DMS53 treated with DMSO at 0.1 percent for 48 hours (cell line): Measurements from ENCODE around the gene RAET1E.
A peak's percentile ranks its signal among the peaks of the same experiment; 100 is the strongest.
"Not testable (repeated sequence)": the region's sequence is repeated elsewhere in the genome, so short reads cannot be mapped to it uniquely, and the experiment has no call there.

Experiments
- DNase-seq: peaks from one replicate; lab custom pipeline; 2025; ENCODE audit not compliant: unreplicated experiment; lab: John Stamatoyannopoulos, UW

The RAET1E gene, protein sequence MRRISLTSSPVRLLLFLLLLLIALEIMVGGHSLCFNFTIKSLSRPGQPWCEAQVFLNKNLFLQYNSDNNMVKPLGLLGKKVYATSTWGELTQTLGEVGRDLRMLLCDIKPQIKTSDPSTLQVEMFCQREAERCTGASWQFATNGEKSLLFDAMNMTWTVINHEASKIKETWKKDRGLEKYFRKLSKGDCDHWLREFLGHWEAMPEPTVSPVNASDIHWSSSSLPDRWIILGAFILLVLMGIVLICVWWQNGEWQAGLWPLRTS

DNA sequence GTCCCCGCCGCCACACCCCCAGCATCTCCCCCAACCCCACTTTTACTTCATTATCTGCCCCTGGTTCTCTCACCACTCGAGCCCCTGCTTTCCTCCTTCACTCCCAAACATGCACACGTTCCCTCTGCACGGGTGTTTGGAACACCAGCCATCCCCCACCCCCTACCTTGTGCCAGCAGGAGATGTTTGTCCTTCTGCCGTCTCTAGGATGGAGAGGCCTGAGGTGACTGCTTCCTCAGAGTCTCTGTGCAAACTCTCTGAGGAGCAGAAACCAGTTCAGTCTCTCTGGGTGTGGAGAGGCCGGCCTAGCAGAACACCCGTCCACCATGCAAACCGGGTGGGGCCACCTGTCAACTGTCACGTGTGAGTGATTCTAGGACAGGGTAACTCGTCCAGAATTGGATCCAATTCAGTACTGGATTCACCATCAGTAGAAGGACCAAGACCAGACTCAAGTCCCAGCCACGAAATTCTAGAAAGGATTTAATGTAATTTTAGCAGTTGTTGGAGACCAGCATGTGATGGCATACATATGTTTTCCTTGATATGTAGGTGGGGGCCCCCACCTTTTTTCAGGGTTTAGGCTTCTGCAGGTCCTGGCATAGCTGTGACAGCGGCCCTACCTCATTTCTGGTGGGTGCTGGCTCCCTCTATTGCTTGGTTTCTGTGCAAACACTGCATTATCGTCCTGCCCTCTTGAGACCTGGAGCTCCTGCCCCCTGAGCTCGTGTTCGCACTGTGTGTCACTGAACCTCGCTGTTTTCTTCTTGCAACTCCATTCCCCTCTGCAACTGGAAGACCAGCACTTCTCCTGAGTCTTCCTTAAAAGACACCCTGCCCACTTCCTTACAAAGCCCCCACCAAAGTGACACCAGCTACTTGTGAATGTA is at the start of gene RAET1E:
RAET1E (minus strand) TSS at position 259 of the 890 bp plus-strand sequence. CDS start 7,212 bp downstream, outside the sequence.
- DNase-seq = no peak

DNA sequence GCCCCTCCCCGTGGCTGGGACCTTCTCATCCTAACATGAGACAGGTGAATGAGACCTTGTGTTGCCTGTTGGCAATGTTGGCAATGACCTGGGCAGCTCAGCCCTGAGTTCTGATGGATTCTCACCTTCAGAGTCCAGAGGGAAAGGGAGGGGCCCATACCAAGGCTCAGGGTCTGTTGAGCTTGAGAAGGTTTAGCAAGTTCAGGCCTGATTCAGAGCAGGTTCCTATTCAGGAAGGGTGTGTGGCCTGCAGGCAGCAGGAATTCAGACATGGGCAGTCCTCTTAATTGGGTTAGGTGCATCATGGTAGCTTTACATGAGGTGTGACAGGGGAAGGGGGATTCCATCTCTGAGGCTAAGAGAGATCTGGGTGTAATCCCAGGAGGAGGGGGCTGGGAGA is 49.6 kb upstream of the RAET1E start:
- DNase-seq = not testable (repeated sequence)

DNA sequence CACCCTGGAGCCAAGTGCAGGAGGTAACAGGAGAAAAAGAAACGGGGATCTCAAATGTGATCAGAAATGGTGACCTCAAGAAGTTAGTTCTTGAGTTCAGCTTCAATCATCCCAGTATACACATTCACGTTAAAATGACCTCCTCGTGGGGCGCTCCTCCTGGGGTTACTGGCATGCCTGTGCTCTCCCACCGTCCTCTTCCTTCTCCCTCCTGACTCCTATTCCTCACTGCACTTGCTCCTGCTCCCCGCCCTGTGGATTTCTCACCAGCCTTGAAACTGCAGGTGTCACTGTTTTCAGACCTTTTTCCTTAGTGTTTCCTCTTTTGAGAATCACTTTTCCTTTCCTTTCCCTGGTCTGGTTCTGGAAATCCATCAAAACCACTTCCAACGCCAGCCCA is 48.7 kb upstream of the RAET1E start:
- DNase-seq = not testable (repeated sequence)

DNA sequence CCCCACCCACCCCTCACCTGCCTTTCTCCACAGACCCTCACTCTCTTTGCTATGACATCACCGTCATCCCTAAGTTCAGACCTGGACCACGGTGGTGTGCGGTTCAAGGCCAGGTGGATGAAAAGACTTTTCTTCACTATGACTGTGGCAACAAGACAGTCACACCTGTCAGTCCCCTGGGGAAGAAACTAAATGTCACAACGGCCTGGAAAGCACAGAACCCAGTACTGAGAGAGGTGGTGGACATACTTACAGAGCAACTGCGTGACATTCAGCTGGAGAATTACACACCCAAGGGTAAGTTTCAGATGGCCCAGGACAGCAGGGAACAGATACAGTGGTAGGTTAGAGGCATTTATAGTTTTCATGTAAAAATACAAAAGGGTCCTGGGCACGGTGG is 47.4 kb upstream of the RAET1E start:
- not testable (repeated sequence) for DNase-seq

DNA sequence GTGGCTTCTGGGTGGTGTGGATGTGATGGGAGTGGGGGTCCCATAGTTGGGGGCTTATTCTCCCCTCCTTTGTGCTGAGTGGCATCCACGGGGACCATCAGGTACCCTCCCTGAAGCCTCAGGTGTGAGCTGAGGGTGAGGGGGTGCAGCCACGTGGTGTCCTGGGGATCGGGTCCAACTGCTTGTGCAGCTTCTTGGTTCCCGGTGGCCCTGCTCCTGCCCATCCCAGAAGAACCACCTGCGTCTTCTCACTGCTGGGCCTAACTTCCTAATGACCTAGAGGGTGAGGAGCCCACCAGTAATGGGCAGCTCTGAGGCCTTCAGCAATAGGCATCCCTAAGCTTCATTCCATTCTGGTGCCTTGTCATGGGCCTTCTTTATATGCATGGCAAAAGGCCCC is 45.4 kb upstream of the RAET1E start:
- not testable (repeated sequence) for DNase-seq

DNA sequence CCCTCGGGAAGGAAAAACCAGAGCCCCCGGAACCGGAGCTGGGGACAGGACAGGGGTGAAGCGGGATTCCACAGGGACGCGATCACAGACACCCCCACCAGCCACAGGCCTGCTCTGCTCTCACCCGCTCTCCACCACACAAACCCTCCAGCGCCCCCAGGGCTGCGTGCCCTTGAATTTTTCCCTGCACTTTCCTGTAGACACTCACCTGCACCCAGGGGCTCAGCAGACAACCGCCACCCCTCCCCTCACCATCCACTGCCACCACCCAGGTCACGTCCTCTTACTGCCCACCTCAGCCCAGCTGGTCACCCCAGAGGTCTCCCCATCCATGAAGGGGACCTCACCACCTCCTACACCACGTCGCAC is 44.5 kb upstream of the RAET1E start:
- DNase-seq = no peak

DNA sequence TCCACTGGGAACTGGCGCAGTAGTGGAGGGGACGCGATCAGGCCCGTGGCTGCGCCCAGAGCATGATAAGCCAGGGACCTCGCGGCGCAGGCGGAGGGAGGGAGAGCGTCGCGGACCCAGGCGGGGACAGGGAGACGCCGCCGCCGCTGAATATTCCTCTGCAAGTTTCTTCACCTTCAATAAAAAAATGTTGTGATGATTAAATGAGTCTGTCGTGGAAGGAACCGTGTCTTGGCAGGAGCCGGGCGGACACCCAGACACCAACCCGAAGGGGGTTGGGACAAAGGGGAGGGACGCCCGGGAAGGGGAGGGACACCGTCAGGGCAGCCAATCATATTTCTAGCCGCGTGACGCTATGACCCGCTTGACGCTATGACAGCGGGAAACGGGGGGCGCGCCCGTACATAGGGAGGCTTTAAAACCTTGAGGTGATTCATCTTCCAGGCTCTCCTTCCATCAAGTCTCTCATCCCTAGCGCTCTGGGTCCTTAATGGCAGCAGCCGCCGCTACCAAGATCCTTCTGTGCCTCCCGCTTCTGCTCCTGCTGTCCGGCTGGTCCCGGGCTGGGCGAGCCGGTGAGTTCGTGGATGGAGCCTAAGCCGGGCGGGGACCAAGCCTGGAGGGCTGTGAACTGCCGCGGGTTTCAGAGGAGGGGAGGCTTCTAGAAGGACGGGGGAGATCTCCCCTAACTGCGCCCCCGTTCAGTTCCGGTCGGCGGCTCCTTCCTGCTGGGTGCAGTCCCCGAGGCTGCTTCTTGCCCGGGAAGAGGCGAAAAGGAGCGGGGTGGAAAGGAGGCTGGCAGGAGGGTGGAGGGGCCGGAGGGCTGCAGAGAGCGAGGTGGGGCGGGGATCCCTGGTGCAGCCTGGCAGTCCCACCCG is 43.9 kb upstream of the RAET1E start, which contains the start of gene ULBP2:
ULBP2 (plus strand) TSS at position 432 of the 878 bp plus-strand sequence; CDS start at position 491, 59 bp downstream.
- peak; percentile 36 for DNase-seq

DNA sequence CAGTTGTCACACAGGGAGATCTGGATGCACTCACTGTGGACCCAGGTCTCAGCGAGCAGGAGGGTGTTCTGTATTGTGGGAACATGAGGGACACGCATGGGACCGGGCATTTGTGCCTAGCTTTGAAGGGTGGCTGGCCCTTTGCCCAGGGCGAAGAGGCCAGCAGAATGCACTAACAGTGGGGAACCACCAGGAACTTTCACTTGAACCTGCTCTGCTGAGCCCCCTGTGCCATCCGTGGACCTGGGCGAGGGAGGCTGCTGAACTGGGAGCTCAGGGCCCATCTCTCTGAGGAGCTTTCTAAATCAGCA is 42.7 kb upstream of the RAET1E start:
- DNase-seq = no peak

DNA sequence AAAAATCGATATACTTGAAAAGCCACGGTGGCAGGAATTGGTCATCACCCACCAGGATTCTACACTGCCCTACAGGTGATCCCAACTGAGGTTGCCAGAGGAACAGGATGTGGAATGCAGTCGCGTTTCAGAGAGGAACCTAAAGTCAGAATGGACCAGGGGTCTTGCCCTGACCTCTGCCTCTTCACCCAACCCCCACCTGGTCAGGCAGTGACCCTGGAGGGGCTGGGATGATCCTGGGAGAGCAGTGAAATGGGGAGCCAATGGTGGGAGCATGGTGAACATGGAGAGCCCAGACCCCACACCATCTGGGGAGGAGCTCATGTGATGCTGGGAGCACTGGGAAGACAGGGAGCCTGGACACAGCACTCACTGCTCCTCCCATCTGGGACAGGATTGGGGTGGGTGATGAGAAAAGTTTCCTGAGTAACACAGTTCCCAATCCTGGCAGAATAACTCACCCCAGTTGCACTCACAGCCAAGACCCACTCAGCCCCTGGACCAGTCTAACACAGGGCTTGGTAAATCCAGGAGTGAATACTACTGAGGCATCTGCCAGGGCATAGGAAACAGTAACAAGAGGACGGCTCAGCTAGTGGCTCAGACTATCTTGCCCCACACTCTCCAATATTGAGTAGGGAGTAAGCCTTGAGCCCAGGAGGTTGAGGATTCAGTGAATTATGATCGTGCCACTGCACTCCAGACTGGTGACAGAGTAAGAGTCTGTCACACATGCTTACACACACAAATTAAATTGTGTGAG is 42.2 kb upstream of the RAET1E start:
- no peak for DNase-seq

DNA sequence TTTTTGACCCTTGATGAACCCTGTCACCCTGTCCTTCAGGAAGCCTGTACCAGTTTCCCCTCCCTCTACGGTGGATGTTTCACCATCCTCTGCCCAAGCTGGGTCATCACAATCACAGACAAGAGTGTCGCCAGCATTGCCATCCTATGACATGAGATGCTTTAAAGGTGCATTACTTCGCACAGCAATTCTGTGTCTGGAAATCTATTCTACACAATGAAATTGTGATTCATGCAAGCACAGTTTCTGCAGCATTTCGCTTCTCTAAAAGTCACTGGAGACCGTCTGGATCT is 41.4 kb upstream of the RAET1E start:
- no peak for DNase-seq

DNA sequence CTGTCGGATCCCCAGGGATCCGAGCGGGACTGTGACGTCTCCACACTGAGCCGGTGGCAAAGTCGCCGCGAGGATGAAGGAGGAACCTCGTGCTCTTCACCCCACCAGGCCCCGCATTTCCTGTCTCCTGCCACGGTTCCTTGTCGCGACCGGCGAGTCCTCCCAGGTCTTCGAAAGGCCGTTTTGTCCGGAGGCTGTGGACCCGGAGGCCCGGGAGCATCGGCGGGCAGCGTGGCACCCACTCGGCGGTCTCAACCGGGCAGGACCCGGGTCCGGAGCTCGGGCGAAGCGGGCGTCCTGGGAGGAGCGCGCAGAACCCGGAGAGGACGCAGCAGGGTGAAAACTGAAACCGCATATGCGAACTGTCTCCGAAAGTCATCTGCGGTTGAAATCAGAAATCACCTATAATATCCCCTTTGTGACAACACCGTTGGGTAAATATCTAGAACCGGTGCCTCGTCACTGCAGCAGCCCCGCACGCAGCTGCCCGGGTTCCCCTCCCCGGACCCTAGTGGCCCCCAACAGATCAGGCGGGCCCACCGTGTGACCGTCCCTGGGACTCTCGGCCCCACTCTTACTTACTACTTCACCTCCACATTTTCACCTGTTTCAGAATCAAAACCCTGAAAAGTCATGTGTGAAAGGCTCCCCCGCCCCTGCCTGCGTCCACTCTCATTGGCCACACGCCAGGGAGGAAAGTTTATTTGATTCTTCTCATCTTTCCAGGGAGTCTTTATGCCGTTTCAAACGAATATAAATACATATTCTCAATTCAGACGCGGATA is 40.9 kb upstream of the RAET1E start:
- DNase-seq = no peak

DNA sequence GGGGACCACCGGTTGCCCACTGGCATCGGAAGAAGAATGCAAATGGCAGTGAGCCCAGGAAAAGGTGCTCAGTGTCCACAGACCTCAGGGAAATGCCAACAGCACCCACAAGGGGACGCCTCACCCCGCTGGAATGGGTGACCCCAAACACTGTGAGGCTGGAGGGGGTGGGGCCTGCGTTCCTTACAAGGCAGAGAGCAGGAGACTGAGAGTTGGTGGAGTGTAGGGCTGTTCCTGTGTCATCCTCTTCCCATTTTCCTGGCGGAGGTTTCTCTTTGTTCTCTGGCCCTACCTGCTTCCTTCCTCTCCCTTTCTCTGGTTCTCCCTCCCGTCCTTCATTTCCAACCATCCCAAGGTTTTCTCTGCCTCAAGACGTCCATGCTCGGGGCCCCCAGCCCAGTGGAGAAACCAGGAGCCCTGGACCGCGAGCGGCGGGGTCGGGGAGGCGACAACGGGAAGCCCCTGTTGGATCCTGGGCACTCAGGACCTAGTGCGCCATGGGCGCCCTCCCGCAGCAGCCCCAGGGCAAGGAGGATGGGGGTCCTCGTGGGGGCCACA is 40.2 kb upstream of the RAET1E start:
- not testable (repeated sequence) for DNase-seq

DNA sequence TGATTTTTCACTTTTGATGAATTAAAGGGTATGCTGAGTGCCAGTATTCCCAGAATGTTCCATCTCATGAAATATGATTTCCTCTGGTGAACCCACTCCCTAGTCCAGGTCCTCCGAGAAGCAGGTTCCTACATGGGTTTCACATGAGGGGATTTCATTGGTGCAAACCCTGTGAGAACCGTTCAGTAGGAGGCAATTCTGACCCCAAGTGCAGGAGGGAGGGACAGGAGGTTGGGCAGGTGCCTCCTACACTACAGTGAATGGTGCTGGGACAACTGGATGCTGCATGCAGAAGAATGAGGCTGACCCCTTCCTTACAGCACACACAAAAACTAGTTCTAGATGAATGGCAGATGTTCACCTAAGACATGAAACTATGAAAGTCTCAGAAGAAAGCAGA is 38.8 kb upstream of the RAET1E start:
- no peak for DNase-seq

DNA sequence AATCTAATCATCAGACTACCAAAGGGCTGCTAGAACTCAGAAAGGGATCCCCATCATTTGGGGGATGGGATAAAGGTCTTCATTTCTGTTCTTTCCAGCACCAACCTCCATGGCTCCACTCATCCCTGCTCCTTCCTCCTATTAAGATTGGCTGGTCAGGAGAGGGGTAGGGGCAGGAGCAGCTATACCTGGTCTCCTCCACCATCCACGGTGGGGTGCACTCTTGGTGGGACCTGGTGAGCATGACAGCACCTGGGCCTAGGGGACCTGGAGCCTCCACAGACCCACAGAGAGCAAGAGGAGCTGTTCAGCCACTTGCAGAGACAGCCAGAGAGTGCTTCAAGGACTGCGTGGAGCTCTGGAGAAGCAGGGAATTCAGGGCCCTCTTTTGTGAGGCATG is 37.8 kb upstream of the RAET1E start:
- no peak for DNase-seq

DNA sequence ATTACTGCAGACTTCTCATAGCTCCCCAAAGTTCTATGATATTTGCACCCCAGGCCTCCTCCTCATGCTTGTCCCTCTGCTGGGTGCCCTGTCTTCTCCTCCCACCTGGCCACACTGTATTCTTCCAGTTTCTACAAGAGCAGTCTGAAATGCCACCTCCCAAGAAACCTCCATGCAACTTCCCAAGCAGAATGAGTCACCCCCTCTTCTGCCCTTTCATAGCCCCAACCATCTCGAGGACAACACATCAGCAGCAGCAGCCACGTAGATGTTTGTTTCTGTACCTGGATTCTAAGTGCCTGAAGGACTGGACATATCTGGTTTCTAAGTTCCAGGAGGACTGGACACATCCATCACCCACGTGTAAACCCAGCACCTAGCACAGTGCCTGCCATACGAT is 37.3 kb upstream of the RAET1E start:
- no peak for DNase-seq

DNA sequence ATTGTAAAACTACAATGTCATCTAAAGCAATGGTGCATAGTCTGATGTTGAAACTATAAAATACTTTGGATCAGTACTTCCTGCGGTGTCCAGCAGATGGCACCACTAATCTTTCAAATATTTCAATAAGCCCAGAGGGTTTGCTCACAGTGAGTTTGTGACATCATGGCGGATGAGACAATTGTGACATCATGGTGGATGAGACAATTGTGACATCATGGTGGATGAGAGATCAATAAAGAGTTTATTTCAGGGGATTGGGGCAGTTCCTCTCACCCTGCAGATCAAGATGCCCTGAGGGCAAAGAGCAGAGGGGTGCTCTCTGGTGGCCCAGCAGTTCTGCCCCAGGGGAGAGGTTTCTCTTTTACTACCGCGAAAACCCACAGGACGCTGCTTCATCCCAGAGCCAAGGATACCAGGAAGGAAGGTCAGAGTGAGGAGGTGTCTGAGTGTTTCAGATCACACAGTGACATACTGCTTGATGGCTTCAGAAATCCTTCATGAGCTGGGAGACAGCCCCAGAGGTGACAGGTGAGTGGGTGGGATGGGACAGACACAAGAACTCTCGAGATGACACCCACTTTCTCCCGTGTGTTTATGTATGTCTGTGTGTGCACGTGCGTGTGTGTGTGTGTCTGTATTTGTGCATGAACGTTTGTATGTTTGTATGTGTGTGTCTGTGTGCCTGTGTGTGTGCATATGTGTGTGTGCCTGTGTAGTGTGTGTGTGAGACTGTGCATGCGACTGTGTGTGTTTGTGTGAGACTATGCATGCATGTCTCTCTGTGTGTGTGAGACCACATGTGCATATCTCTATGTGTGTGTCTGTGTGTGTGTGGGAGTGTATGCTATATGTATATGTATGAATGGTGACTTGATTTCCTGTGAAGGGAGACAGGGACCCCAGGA is 36.6 kb upstream of the RAET1E start:
- DNase-seq = peak; percentile 62

DNA sequence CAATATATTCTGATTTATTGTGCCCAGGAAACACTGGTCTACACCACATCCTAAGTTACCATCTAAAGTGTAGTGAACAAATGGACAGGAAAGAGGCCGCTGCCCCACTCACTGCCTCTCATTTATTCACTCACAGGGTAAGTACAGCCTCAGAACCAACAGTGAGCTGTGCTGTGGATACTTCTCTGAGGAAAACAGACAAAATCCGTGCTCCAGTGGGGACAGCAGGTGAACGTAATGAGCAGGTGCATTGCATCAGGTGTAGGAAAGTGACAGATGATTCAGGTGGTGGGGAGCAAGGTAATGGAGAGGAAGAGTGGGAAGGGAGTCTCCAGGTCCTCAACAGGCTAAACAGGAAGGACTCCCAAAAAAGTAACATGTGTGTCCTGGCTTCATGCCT is 35.5 kb upstream of the RAET1E start:
- no peak for DNase-seq

DNA sequence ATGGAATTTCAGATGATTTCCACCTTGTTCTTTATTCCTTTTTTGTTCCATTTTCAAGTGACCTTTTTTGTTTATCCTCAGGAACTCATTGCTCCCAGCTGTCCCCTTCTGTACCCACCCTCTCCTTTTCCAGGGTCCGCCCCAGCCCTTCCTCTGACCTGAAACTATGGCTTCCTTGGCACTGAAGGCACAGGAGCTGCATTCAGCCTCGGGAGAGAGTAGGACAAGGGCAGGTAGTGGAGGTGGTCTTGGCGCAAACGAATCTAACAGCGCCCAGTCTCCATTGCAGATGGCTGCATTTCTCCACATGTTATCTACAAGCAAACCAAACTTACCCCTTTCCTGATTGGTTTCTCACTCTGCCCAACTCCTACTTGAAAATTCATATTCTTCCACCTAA is 35.1 kb upstream of the RAET1E start:
- DNase-seq = no peak

DNA sequence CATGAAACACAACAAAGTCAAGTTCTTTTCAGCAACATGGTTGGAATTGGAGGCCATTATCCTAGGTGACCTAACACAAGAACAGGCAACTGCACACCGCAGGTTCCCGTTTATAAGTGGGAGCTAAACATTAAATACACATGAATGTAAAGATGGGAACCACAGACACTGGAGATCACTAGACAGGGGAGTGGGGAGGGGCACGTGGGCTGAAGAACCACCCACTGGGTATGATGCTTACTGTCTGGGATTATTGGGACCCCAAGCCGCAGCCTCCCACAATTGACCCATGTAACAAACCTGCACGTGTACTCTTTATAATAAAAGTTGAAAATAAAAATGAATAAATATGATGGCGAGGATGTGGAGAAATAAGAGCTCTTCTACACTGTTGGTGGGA is 33.6 kb upstream of the RAET1E start:
- DNase-seq = no peak
